Effector memory CD8-positive, alpha-beta T cell (primary cell): ENCODE measurements around the gene ST8SIA2.

Experiments
- ATAC-seq: fragments of 150-1000 bp; cut with Tn5 transposase; replicated peaks from 2 replicates; pipeline ENCODE4 v1.10.0; 2021; ENCODE audit warnings: mild to moderate bottlenecking, moderate library complexity
- DNase-seq, 3 experiments: peaks; one replicate each; pipeline ENCODE4 v3.0.0; 2021
- H3K27ac Mint-ChIP-seq, 2 donors: one replicate each; pipeline ENCODE4 v1.8.0; 2022; ENCODE audit warnings: mild to moderate bottlenecking in 2 of 2, mixed read lengths in 2 of 2, moderate library complexity in 2 of 2
- H3K27me3 Mint-ChIP-seq, 2 donors: one replicate each; pipeline ENCODE4 v1.8.0; 2022; ENCODE audit warnings: mixed read lengths in 2 of 2
- H3K36me3 Mint-ChIP-seq: one replicate; pipeline ENCODE4 v1.8.0; 2022; ENCODE audit warnings: mild to moderate bottlenecking, moderate library complexity, mixed read lengths; ENCODE audit not compliant: insufficient read depth
- H3K4me1 Mint-ChIP-seq, 2 donors: one replicate each; pipeline ENCODE4 v1.8.0; 2022; ENCODE audit warnings: low read depth in 2 of 2, mixed read lengths in 2 of 2
- H3K4me3 Mint-ChIP-seq, 2 donors: one replicate each; pipeline ENCODE4 v1.8.0; 2022; ENCODE audit warnings: mild to moderate bottlenecking in 2 of 2, mixed read lengths in 2 of 2, moderate library complexity in 2 of 2
- H3K9me3 Mint-ChIP-seq, 2 donors: one replicate each; pipeline ENCODE4 v1.8.0; 2022; ENCODE audit warnings: mixed read lengths in 2 of 2

Gene ST8SIA2

DNA sequence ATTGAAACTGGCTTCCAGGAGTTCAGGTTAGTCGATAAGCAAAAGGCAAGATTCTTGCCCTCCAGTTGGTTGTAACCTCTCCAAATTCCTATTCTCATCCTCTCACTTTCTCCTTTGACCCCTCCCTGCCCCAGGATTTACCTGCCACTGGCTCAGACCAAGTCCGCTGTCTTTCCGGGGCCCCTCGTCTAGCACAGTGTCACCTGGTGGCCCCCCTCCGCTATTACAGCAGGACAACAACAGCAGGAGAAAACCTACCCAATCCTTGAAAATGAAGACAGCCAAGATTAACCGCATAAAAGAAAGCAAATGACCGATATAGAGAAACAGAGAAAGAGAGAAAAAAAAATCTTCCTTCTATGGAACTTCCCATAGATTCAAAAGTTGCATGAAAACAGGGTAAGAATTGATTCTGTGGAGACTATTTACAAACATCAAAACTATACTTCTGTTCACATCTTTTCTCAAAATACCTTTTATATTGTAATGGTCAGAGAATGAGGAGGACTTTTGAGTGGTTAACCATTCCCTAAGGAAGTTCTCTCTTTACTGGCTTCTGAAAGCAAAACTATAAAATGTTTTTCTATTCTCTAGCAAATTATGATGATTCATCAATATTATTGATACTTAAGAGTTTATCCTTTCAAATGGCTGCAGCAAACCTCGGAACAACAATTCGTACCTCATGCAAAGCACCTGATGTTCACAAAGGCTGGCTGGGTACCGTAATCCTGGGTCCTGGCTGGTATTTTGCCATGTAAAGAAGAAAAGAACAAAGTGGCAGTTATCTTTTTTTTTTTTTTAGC, 10.0 kb upstream of the ST8SIA2 start:
- peaks cover 53 to 63% of the 10 kb centered on the region in 2 donors for H3K27me3 Mint-ChIP-seq
- H3K4me3 Mint-ChIP-seq, result no peak overlapping the region
- no peaks in the 10 kb centered on the region for H3K36me3 Mint-ChIP-seq
- ATAC-seq (no peak), DNase-seq (peak in 2 of 3 experiments; percentile 4)
- peaks cover 0 to 1% of the 10 kb centered on the region in 2 donors for H3K9me3 Mint-ChIP-seq
- H3K4me1 Mint-ChIP-seq, result peaks cover 0 to 2% of the 10 kb centered on the region in 2 donors
- no peak overlapping the region for H3K27ac Mint-ChIP-seq

GRCh38 chr15:92384381-92384780, 9.3 kb upstream of the ST8SIA2 start:
- peaks cover 0 to 1% of the 10 kb centered on the region in 2 donors for H3K9me3 Mint-ChIP-seq
- ATAC-seq, result no peak
- DNase-seq, result no peak
- no peak overlapping the region for H3K27ac Mint-ChIP-seq
- no peaks in the 10 kb centered on the region for H3K36me3 Mint-ChIP-seq
- peaks cover 53 to 68% of the 10 kb centered on the region in 2 donors for H3K27me3 Mint-ChIP-seq
- H3K4me1 Mint-ChIP-seq, result peaks cover 0 to 2% of the 10 kb centered on the region in 2 donors
- H3K4me3 Mint-ChIP-seq, result no peak overlapping the region

- H3K27me3 Mint-ChIP-seq, result peaks cover 57 to 75% of the 10 kb centered on the region in 2 donors
These were observed 8.6 kb upstream of the ST8SIA2 start for GRCh38 chr15:92385096-92385495.

GRCh38 chr15:92391640-92392039, 2.0 kb upstream of the ST8SIA2 start:
- no peak for DNase-seq
- H3K9me3 Mint-ChIP-seq, result no peaks in the 10 kb centered on the region

More at GRCh38 chr15:92385096-92385495, 8.6 kb upstream of the ST8SIA2 start:
- no peaks in the 10 kb centered on the region for H3K9me3 Mint-ChIP-seq
- ATAC-seq, result no peak
- no peaks in the 10 kb centered on the region for H3K36me3 Mint-ChIP-seq
- no peak for DNase-seq
- H3K27ac Mint-ChIP-seq, result no peak overlapping the region
- no peak overlapping the region for H3K4me3 Mint-ChIP-seq
- peaks cover 0 to 2% of the 10 kb centered on the region in 2 donors for H3K4me1 Mint-ChIP-seq

DNA sequence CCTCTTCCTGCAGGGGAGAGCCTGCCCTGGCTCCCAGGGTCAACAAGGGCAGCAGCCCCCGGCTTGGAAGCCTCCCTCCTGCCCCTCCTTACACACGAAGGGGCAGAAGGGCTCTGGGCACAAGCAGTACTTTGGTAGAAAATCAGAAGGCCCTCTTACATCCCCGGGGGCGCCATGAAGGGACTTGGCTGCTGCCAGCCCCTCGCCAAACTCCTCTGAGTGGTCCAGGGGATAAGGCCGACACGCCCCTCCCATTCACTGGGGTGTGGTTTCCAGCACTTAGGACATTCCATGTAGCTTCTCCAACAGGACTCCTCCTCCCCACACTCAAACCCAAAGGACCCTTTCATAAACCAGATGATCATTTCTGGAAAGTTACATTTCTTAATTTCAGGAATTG, 1.2 kb upstream of the ST8SIA2 start:
- peaks cover 3 to 6% of the 10 kb centered on the region in 2 donors for H3K4me1 Mint-ChIP-seq
- peaks cover 82 to 100% of the 10 kb centered on the region in 2 donors for H3K27me3 Mint-ChIP-seq
- H3K4me3 Mint-ChIP-seq, result no peak overlapping the region
- H3K36me3 Mint-ChIP-seq, result no peaks in the 10 kb centered on the region
- H3K9me3 Mint-ChIP-seq, result no peaks in the 10 kb centered on the region
- DNase-seq, result no peak
- H3K27ac Mint-ChIP-seq, result no peak overlapping the region
- no peak for ATAC-seq

More at GRCh38 chr15:92391640-92392039, 2.0 kb upstream of the ST8SIA2 start:
- ATAC-seq, result no peak
- Mint-ChIP-seq H3K27me3 (peaks cover 82 to 100% of the 10 kb centered on the region in 2 donors), H3K4me3 (no peak overlapping the region), H3K4me1 (peaks cover 3 to 6% of the 10 kb centered on the region in 2 donors), H3K36me3 (no peaks in the 10 kb centered on the region), H3K27ac (no peak overlapping the region)

- peaks cover 3 to 6% of the 10 kb centered on the region in 2 donors for H3K4me1 Mint-ChIP-seq
- H3K36me3 Mint-ChIP-seq, result no peaks in the 10 kb centered on the region
- H3K9me3 Mint-ChIP-seq, result no peaks in the 10 kb centered on the region
- H3K27ac Mint-ChIP-seq, result no peak overlapping the region
- ATAC-seq (no peak), DNase-seq (no peak)
- H3K27me3 Mint-ChIP-seq, result peaks cover 73 to 92% of the 10 kb centered on the region in 2 donors
- H3K4me3 Mint-ChIP-seq, result no peak overlapping the region
These were observed 263 bp downstream of the ST8SIA2 start for GRCh38 chr15:92393980-92394308.

DNA sequence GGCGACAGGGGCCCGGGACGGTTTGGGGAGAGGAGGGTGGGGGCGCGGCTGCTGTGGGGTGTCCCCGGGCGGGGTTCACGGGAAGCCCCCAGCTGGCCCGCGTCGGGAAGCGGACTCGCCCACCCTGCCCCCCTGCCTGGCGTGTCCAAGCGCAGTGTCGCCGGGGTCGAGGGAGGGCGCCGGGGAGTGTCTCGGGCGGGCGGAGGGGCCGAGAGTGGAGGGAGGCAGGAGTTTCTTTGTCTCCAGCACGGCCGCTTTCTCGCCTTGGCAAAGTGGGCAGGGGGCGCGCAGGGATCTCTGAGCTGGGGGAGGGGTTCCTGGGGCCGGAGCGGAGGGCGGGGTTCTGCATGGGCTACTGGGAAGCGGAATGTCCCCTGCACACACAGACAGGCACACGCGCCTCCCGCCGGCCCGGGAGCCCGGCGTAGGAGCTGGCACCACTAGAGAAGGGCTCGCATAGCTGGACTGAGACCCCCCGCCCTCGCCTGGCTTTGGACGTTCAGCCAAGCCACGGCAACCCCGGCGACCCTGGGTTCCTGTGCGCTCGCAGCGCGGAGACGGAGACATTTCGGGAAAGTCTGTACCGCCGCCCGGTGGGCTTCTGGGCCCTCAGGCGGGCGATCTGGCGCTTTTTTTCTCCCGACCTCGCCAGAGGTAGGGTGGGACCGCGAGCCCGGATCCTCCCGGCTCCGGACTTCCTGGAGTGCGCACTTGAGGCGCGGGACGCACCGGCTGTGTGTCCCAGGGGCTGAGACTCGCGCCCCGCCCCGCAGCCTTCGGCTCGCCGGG, 822 bp downstream of the ST8SIA2 start:
- H3K27ac Mint-ChIP-seq, result no peak overlapping the region
- peaks cover 3 to 6% of the 10 kb centered on the region in 2 donors for H3K4me1 Mint-ChIP-seq
- no peaks in the 10 kb centered on the region for H3K9me3 Mint-ChIP-seq
- no peaks in the 10 kb centered on the region for H3K36me3 Mint-ChIP-seq
- no peak for ATAC-seq
- no peak overlapping the region for H3K4me3 Mint-ChIP-seq
- no peak for DNase-seq
- H3K27me3 Mint-ChIP-seq, result peaks cover 71 to 92% of the 10 kb centered on the region in 2 donors

DNA sequence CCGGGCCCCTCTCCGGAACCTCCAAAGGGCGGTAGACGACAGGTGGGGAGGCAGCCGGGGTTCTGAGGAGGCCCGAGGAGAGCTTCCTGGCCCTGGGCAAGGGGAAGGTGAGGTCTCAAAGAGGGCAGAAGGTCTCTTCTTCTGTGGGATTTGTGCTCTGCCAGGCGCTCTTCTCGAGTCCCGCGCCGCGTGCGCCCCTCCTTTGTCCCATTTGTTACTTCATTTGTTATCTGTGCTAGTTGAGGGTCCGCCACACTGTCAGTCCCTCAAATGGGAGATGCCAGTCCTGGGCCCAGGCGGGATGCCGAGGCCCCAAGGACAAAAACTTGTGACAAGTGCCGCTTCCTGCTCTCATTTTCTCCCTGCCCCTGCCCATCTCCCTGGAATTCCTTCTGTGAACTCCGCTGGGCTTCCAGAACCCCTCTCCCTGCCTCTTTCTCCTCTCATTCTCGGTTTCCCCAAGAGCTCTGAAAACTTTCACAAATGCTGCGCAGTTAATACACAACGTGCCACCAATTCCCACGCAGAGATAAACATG, 1.5 kb downstream of the ST8SIA2 start:
- Mint-ChIP-seq H3K36me3 (no peaks in the 10 kb centered on the region), H3K27me3 (peaks cover 71 to 92% of the 10 kb centered on the region in 2 donors), H3K9me3 (no peaks in the 10 kb centered on the region), H3K4me1 (peaks cover 3 to 6% of the 10 kb centered on the region in 2 donors), H3K27ac (no peak overlapping the region), H3K4me3 (no peak overlapping the region)
- ATAC-seq, result no peak
- DNase-seq, result no peak

DNA sequence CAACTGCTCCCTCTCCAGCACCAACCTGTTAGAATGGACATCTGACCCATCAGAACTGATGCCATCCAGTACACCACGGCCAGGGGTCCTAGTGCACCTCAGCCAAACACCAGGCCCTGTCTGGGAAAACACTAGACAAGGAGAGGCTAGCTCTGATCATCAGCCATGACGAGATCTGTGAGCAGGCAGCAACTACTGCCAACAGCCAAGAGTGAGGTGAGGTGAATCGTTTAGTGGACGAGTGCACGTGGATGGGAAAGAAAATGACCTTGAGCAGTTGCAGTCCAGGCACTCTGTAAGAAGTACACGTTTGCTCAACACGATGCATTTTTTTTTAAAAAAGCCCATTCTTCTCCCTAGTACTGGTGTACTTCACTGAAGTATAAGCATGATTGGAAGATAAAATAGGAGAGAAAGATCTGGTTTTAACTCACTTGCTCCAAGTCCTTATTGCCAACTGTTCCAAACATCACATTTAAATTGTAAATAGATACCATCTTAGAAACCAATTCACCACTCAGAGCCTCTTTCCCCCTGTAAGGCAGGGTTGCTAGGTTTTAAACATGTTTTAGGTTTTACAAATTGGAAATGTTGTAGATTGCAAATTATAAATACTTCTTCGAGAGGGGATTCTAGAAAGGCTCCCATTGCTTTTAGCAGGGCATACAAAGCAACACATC, 5.7 kb downstream of the ST8SIA2 start:
- peaks cover 68 to 88% of the 10 kb centered on the region in 2 donors for H3K27me3 Mint-ChIP-seq
- H3K4me3 Mint-ChIP-seq, result no peak overlapping the region
- H3K9me3 Mint-ChIP-seq, result no peaks in the 10 kb centered on the region
- ATAC-seq (no peak), DNase-seq (no peak)
- no peaks in the 10 kb centered on the region for H3K36me3 Mint-ChIP-seq
- H3K27ac Mint-ChIP-seq, result no peak overlapping the region
- peaks cover 3 to 6% of the 10 kb centered on the region in 2 donors for H3K4me1 Mint-ChIP-seq

DNA sequence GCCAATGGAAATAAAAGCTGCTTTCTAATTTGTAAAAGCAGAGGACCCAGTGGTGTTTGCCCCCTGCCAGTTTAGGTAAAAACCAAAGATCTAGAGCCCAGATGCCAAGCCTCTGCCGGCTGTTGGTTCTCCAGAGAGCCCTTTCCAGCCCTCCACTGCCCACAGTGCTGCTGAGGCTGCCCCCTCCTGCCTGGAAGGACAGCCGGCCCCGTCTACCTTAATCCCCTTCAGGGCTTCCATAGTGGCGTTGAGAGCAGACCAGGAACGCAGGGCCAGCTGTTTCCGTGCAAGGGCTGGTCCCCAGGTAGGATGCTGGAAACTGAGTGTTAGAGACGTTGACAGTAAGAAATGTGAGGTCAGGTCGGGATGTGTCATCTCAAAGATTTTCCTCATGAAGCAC, 6.9 kb downstream of the ST8SIA2 start:
- no peak overlapping the region for H3K4me3 Mint-ChIP-seq
- H3K9me3 Mint-ChIP-seq, result no peaks in the 10 kb centered on the region
- ATAC-seq (no peak), DNase-seq (no peak)
- no peak overlapping the region for H3K27ac Mint-ChIP-seq
- peaks cover 70 to 86% of the 10 kb centered on the region in 2 donors for H3K27me3 Mint-ChIP-seq
- no peaks in the 10 kb centered on the region for H3K36me3 Mint-ChIP-seq
- peaks cover 0 to 3% of the 10 kb centered on the region in 2 donors for H3K4me1 Mint-ChIP-seq

DNA sequence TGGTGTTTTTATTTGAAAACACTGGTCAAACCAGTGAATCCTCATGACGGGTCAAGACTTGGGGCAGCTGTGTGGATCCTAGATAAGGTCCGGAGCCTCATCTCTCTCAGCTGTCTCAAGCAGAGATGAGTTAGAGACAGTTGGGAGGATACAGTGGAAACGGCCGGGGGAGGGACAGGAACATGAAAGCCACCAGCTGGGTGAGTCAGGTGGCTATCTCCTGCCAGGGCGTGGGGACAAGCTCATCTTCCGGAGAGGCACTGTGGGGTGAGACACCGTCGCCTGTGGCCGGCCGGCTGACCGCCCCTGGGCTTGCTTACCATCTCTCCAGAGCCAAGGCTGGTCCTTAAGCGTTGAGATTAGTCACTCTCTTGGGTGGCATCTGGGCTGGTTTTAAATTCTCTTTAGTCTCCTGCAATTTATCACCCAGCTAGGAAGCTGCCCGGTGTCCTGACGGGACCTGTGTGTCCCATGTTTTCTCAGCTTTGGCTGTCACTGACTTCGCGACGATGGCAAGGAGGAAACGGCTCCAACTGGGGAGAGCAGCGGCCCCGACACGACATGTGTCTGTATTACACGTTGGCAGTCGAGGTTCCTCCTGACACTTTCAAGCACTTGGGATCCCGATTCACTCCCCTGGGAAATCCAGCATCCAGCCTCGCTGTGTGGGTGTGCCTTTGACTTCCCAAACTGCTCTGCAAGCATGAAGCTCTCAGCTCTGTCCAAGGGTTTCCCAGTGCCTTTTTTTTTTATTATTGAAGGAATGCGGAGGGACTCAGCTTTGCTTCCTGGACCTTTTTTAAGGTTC, 7.5 kb downstream of the ST8SIA2 start:
- ATAC-seq, result no peak
- Mint-ChIP-seq H3K36me3 (no peaks in the 10 kb centered on the region), H3K4me1 (no peaks in the 10 kb centered on the region), H3K4me3 (no peak overlapping the region), H3K27ac (no peak overlapping the region), H3K27me3 (peaks cover 64 to 80% of the 10 kb centered on the region in 2 donors), H3K9me3 (no peaks in the 10 kb centered on the region)
- DNase-seq, result no peak

- no peak for DNase-seq
- no peaks in the 10 kb centered on the region for H3K4me1 Mint-ChIP-seq
- H3K36me3 Mint-ChIP-seq, result no peaks in the 10 kb centered on the region
- H3K9me3 Mint-ChIP-seq, result no peaks in the 10 kb centered on the region
- no peak overlapping the region for H3K27ac Mint-ChIP-seq
- ATAC-seq, result no peak
- H3K4me3 Mint-ChIP-seq, result no peak overlapping the region
- peaks cover 49 to 64% of the 10 kb centered on the region in 2 donors for H3K27me3 Mint-ChIP-seq
These were observed 9.1 kb downstream of the ST8SIA2 start for GRCh38 chr15:92402751-92403150.
